Astrocyte (in vitro differentiated cells and primary cell): ENCODE data around the gene FIG4.

Experiments used
- CTCF ChIP-seq: IDR thresholded peaks from 2 replicates; pipeline ENCODE4 v1.5.1; 2011; ENCODE audit warnings: low read depth, mild to moderate bottlenecking, inconsistent platforms, low read length, moderate library complexity; ENCODE audit not compliant: insufficient read depth
- EZH2 ChIP-seq: IDR thresholded peaks from 2 replicates; pipeline ENCODE4 v1.6.1; 2012; ENCODE audit warnings: mild to moderate bottlenecking, low read length, inconsistent platforms; ENCODE audit not compliant: insufficient read depth

GRCh38 chr6:109790131-109790530, 99.0 kb downstream of the FIG4 start:
- TF ChIP-seq CTCF (no peak), EZH2 (no peak)
